Left renal pelvis (tissue), 4 donors: Measurements from ENCODE around the gene C13orf42. TPM values are rescaled to one million over a fixed set of nuclear protein-coding genes. Genes with fewer than 3 reads are reported as not detected.
A peak's percentile ranks its signal among the peaks of the same experiment; 100 is the strongest.

Experiments used
- DNase-seq, 4 donors: peaks; one replicate each; pipeline ENCODE4 v3.0.0-alpha.2; 2013; ENCODE audit warnings: low read depth in 4 of 4, low spot score in 3 of 4
- polyA plus RNA-seq, 4 donors: library from polyadenylated mRNA; unstranded; fragments of 120-200 nt; gene quantifications; one replicate each; pipeline ENCODE4 v1.2.1, GENCODE V29; 2013; ENCODE audit not compliant: insufficient read length in 4 of 4

C13orf42 gene
- polyA plus RNA-seq, 4 donors: 0.19 to 0.29 (median 0.22) TPM

GRCh38 chr13:51067210-51067701 is 43.8 kb downstream of the C13orf42 start:
- DNase-seq: no peak

- DNase-seq: peak in 1 of 4 donors; percentile 17
Measured at GRCh38 chr13:51066091-51066831, 44.8 kb downstream of the C13orf42 start.

GRCh38 chr13:51065372-51066090 is 45.5 kb downstream of the C13orf42 start:
- DNase-seq: no peak

- no peak for DNase-seq
Measured at GRCh38 chr13:51064753-51065152, 46.3 kb downstream of the C13orf42 start.

DNA sequence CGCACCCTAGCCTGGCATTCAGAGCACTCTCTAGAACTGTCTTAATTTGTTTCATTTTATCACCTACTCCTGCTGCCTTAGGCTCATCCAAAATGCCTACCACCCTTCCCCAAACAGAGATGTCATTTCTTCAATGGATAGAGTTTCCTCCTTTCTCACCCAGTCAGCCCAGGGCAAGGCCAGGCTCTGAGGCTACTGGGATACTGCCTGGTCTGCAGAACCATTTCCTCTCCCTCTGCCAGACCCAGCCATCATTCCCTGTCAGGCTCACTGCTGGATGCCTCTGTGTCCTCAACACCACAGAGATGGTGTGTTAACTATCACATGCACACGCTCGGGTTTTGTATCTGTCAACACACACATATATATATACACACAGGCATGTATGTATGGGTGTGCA is 47.2 kb downstream of the C13orf42 start:
- no peak for DNase-seq

- DNase-seq: no peak
Measured at GRCh38 chr13:51058461-51059167, 52.5 kb downstream of the C13orf42 start.

- no peak for DNase-seq
Measured at GRCh38 chr13:51057906-51058305, 53.2 kb downstream of the C13orf42 start.

GRCh38 chr13:51057001-51057400 is 54.1 kb downstream of the C13orf42 start:
- no peak for DNase-seq

GRCh38 chr13:51052581-51052980 is 58.5 kb downstream of the C13orf42 start:
- DNase-seq: no peak

- no peak for DNase-seq
Measured at GRCh38 chr13:51050021-51050830, 60.8 kb downstream of the C13orf42 start.

GRCh38 chr13:51048616-51049015 is 62.5 kb downstream of the C13orf42 start:
- DNase-seq: no peak

- no peak for DNase-seq
Measured at GRCh38 chr13:51048166-51048461, 63.0 kb downstream of the C13orf42 start.

GRCh38 chr13:51047434-51048165 is 63.5 kb downstream of the C13orf42 start:
- DNase-seq: no peak

DNA sequence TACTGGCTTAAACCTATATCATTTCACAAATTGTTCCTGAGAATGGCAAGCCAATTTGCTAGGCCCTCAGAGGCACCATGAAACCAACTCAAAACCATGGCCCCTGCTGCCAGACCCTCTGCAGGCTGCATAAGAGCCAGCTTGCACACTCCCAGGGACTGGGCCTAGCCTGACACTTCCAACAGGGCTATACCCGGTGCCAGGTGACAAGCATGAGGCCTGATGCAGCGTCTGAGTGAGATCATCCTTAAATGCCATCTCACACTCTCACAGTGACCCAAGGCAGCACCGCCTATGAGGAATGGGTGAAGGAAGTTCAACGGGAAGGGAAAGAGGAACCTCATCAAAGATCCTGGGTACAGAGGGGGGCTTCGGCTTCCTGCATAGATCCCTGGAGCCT is 65.6 kb downstream of the C13orf42 start:
- no peak for DNase-seq

DNA sequence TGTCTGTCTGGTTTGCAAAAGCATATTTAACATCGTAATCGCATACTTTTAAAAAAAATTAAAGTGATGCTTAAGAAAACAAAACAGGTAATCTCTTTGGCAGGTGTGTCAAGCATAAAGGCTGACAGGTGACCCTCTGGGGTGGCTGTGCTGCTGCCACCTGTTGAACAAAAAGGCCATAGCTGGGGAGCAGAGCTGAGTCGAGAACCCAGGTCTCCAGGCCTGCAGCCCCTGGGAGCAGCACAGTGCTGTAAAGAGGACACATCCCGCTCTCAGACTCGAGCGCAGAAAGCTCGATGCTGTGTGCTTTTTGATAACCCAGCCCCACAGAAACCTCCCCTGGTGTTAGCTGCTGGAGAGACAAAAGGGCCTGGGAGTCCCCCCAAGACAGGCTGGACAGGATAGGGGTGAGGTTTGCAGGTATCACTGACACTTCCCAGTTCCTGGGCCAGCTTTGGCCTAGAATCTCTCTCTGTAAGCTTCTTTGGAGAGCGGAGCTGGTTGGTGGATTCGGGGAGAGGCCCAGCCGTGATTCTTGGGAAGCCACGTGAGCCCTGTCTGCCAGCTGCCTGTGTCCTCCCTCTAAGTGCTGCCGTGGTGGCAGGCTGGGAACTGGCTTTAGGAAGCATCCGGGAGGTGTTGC is 66.9 kb downstream of the C13orf42 start:
- no peak for DNase-seq

GRCh38 chr13:51043310-51043709 is 67.8 kb downstream of the C13orf42 start:
- no peak for DNase-seq

DNA sequence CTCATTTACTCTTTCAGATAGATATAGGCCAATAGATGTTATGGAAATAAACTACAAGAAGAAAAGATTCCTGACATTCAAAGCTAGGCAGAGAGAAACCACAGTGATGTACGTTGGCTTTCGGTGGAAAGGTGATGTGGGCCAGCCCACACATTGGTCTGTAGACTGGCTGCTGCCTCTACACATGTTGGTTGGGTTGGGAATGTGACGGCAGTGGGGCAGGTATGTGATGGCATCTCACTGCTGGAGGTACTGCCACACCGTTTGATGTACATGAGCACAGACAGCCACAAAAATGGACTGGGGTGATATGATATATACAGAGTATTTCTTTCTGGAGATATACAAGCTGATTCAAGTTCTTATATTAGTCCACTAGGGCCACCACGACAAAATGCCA is 69.4 kb downstream of the C13orf42 start:
- DNase-seq: no peak

GRCh38 chr13:51041126-51041525 is 69.9 kb downstream of the C13orf42 start:
- DNase-seq: no peak

DNA sequence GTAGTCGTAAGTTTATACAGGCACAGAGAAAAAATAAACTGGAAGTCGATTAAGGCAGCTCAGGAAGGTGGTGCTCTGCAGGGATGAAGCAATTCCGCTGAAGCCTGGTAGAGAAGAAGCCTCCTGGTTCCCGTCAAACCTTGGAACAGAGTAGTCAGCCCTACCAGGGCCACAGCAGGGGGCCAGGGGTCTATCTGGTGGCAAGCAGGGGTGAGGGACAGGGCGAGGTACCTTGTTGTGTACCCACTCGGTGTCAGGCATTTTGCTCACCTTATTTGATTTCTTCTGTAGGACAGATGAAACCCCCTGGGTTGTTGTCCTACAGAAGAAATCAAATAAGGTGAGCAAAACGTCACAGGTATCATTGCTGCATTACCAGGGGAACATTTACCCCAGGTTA is 70.6 kb downstream of the C13orf42 start:
- DNase-seq: no peak

- DNase-seq: no peak
Measured at GRCh38 chr13:51036418-51036817, 74.7 kb downstream of the C13orf42 start.
